DOHH2 (cell line): ENCODE measurements around the gene TCTN1.

Experiments
- EZH2phosphoT487 ChIP-seq: fragments of 200-600 bp; sonication (generic); IDR thresholded peaks from 2 replicates; pipeline ENCODE4 v1.6.1; 2017; ENCODE audit warnings: borderline replicate concordance, mild to moderate bottlenecking, antibody characterized with exemption, low read length, moderate library complexity, mixed read lengths
- TF ChIP-seq, protein P1 (sequence below): fragments of 200-600 bp; sonication (generic); IDR thresholded peaks from one replicate; pipeline ENCODE4 v1.5.1; 2014; ENCODE audit warnings: antibody characterized with exemption, mild to moderate bottlenecking, low read depth, low read length; ENCODE audit not compliant: poor library complexity, severe bottlenecking

DNA sequence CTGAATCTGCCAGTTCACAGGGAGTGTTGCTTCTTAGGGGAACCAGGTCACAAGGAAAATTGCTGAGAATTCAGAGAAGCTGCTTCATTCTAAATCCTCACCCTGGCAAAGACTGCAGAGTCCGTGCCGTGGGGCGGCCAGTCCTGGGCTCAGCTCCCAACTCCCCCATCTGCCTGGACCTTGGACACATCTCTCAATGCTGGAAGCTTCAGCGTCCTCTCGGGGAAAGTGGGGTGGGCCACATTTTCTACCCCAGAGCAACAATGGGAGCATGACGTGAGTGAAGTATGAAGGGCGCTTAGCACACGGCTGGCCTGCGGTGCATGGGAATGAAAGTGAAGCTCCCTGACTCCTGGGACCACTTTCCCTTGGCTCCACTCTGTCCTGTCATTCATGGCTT lies 43.8 kb downstream of the TCTN1 start:
- TF ChIP-seq, protein P1, sequence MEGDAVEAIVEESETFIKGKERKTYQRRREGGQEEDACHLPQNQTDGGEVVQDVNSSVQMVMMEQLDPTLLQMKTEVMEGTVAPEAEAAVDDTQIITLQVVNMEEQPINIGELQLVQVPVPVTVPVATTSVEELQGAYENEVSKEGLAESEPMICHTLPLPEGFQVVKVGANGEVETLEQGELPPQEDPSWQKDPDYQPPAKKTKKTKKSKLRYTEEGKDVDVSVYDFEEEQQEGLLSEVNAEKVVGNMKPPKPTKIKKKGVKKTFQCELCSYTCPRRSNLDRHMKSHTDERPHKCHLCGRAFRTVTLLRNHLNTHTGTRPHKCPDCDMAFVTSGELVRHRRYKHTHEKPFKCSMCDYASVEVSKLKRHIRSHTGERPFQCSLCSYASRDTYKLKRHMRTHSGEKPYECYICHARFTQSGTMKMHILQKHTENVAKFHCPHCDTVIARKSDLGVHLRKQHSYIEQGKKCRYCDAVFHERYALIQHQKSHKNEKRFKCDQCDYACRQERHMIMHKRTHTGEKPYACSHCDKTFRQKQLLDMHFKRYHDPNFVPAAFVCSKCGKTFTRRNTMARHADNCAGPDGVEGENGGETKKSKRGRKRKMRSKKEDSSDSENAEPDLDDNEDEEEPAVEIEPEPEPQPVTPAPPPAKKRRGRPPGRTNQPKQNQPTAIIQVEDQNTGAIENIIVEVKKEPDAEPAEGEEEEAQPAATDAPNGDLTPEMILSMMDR = no peak
- TF ChIP-seq EZH2phosphoT487 = no peak
